ENCODE measurements around the gene CCDC85C.

The CCDC85C gene

GRCh38 chr14:99573436-99574098 is 30.4 kb downstream of the CCDC85C start:
- no peak for DNase-seq (ENCODE audit: low spot score)

GRCh38 chr14:99573000-99573330 is 31.0 kb downstream of the CCDC85C start:
- no peak for DNase-seq (ENCODE audit: low spot score)

GRCh38 chr14:99572173-99572999 is 31.6 kb downstream of the CCDC85C start:
- peak; percentile 72 for DNase-seq (ENCODE audit: low spot score)

GRCh38 chr14:99571303-99571986 is 32.6 kb downstream of the CCDC85C start:
- DNase-seq (ENCODE audit: low spot score), result no peak

GRCh38 chr14:99570544-99571302 is 33.3 kb downstream of the CCDC85C start:
- DNase-seq (ENCODE audit: low spot score), result no peak

- no peak for DNase-seq (ENCODE audit: low spot score)
Observed at GRCh38 chr14:99569725-99570543, 34.1 kb downstream of the CCDC85C start.

GRCh38 chr14:99568567-99569560 is 35.1 kb downstream of the CCDC85C start:
- DNase-seq (ENCODE audit: low spot score), result no peak

- no peak for DNase-seq (ENCODE audit: low spot score)
Observed at GRCh38 chr14:99566390-99567354, 37.3 kb downstream of the CCDC85C start.

- no peak for DNase-seq (ENCODE audit: low spot score)
Observed at GRCh38 chr14:99566009-99566389, 38.0 kb downstream of the CCDC85C start.

- DNase-seq (ENCODE audit: low spot score), result no peak
Observed at GRCh38 chr14:99565383-99565782, 38.6 kb downstream of the CCDC85C start.

GRCh38 chr14:99564926-99565259 is 39.1 kb downstream of the CCDC85C start:
- DNase-seq (ENCODE audit: low spot score), result peak; percentile 54

GRCh38 chr14:99564256-99564925 is 39.6 kb downstream of the CCDC85C start:
- DNase-seq (ENCODE audit: low spot score), result peak; percentile 68

- no peak for DNase-seq (ENCODE audit: low spot score)
Observed at GRCh38 chr14:99563749-99564129, 40.3 kb downstream of the CCDC85C start.

GRCh38 chr14:99562856-99563748 is 40.9 kb downstream of the CCDC85C start:
- peak; percentile 81 for DNase-seq (ENCODE audit: low spot score)

- no peak for DNase-seq (ENCODE audit: low spot score)
Observed at GRCh38 chr14:99561864-99562263, 42.1 kb downstream of the CCDC85C start.

GRCh38 chr14:99560922-99561683 is 42.9 kb downstream of the CCDC85C start:
- no peak for DNase-seq (ENCODE audit: low spot score)

All from SK-N-DZ (cell line).